CD4-positive, alpha-beta memory T cell (primary cell): Measurements from ENCODE around the gene LCN15. TPM values are rescaled to one million over a fixed set of nuclear protein-coding genes. Genes with fewer than 3 reads are reported as not detected.
"Not testable (repeated sequence)": the region's sequence is repeated elsewhere in the genome, so short reads cannot be mapped to it uniquely, and the experiment has no call there.

Experiments
- CTCF ChIA-PET: fragments of 350-600 bp; sonication (Branson Sonifier 250); formaldehyde crosslinking; loops from one replicate; lab custom pipeline; 2021; ENCODE audit warnings: inconsistent platforms; ENCODE audit not compliant: partially characterized antibody; lab: Charles Lee
- POLR2A ChIA-PET: fragments of 350-600 bp; sonication (Branson Sonifier 250); formaldehyde crosslinking; loops from one replicate; lab custom pipeline; 2021; ENCODE audit not compliant: partially characterized antibody; lab: Charles Lee
- DNase-seq, 5 donors: peaks; one replicate each; pipeline versions ENCODE4 v3.0.0 to v3.0.0-alpha.2; 2020 to 2022; ENCODE audit warnings: mixed read lengths in 1 of 5
- H3K27ac ChIP-seq: one replicate; pipeline ENCODE4 v1.7.0; 2013; ENCODE audit warnings: low read depth, low read length
- H3K27me3 ChIP-seq: 2 replicates; pipeline ENCODE4 v1.7.0; 2013; ENCODE audit warnings: mild to moderate bottlenecking, low read length, moderate library complexity; ENCODE audit not compliant: insufficient read depth
- H3K36me3 ChIP-seq: 2 replicates; pipeline ENCODE4 v1.7.0; 2013; ENCODE audit warnings: mild to moderate bottlenecking, low read length, moderate library complexity; ENCODE audit not compliant: insufficient read depth
- H3K4me1 ChIP-seq: 2 replicates; pipeline ENCODE4 v1.7.0; 2013; ENCODE audit warnings: mild to moderate bottlenecking, low read length, moderate library complexity; ENCODE audit not compliant: insufficient read depth
- H3K4me3 ChIP-seq, 2 donors: one replicate each; pipeline ENCODE4 v1.7.0; 2013; ENCODE audit warnings: low read length in 2 of 2, mild to moderate bottlenecking in 1 of 2
- H3K9me3 ChIP-seq, 2 donors: one replicate each; pipeline ENCODE4 v1.7.0; 2013; ENCODE audit warnings: low read length in 2 of 2, control low read depth in 1 of 2; ENCODE audit not compliant: control insufficient read depth in 1 of 2
- H3K27ac Mint-ChIP-seq, 7 donors: one replicate each; pipeline ENCODE4 v1.8.0; 2020 to 2021; ENCODE audit warnings: mixed read lengths in 7 of 7, mild to moderate bottlenecking in 6 of 7, inconsistent platforms in 3 of 7, moderate library complexity in 3 of 7
- H3K27me3 Mint-ChIP-seq, 2 donors: one replicate each; pipeline ENCODE4 v1.8.0; 2020 to 2021; ENCODE audit warnings: mixed read lengths in 2 of 2
- H3K36me3 Mint-ChIP-seq, 2 donors: one replicate each; pipeline ENCODE4 v1.8.0; 2020 to 2021; ENCODE audit warnings: mixed read lengths in 2 of 2, inconsistent platforms in 1 of 2, mild to moderate bottlenecking in 1 of 2
- H3K4me1 Mint-ChIP-seq, 4 donors: one replicate each; pipeline ENCODE4 v1.8.0; 2020 to 2021; ENCODE audit warnings: mixed read lengths in 4 of 4, mild to moderate bottlenecking in 1 of 4
- H3K4me3 Mint-ChIP-seq, 8 donors: one replicate each; pipeline ENCODE4 v1.8.0; 2020 to 2021; ENCODE audit warnings: mixed read lengths in 8 of 8, mild to moderate bottlenecking in 7 of 8, moderate library complexity in 6 of 8, inconsistent platforms in 3 of 8
- H3K9me3 Mint-ChIP-seq, 8 donors: one replicate each; pipeline ENCODE4 v1.8.0; 2020 to 2021; ENCODE audit warnings: mixed read lengths in 8 of 8, mild to moderate bottlenecking in 5 of 8, inconsistent platforms in 3 of 8, moderate library complexity in 1 of 8
- intact Hi-C: fragments of 100-400 bp; cut with micrococcal nuclease; formaldehyde crosslinking; loops from one replicate; pipeline ENCODE4 v1.15.1; 2023
- polyA plus RNA-seq, 2 donors: library from polyadenylated mRNA; unstranded; fragments of 300-500 nt; fragmentation: Illumina TruSeq; gene quantifications; one replicate each; pipeline ENCODE4 v1.2.3, GENCODE V29; 2021
- total RNA-seq, 2 experiments: library from RNA; stranded (reverse); gene quantifications; one replicate each; pipeline ENCODE4 v1.2.3, GENCODE V29; 2021

The LCN15 gene
- total and polyA plus RNA-seq, 4 experiments from 2014 or later: not detected

- peaks cover 1% of the 10 kb centered on the region in 2 donors for H3K27me3 Mint-ChIP-seq
- peak overlapping the region in 1 of 2 donors; percentile 49 for H3K4me3 ChIP-seq
- POLR2A ChIA-PET: interaction anchor here (0.9 to 3.9 kb wide), 9 partner anchors 9 to 441 kb away, joined by 3 to 28 read pairs (median 5); partner anchors contain the start of genes MAN1B1, PAXX, RABL6 and SAPCD2
- no peaks in the 10 kb centered on the region for H3K9me3 Mint-ChIP-seq
- H3K27ac Mint-ChIP-seq: peak overlapping the region in 5 of 7 donors; percentile 32 to 87 (median 79)
- H3K4me3 Mint-ChIP-seq: peak overlapping the region; percentile 73 to 88 (median 82)
- CTCF ChIA-PET: interaction anchor here (1.2 to 1.4 kb wide), 2 partner anchors 8 to 42 kb away, joined by 3 to 5 read pairs; partner anchors contain the start of gene AJM1
- intact Hi-C loops: loop anchor here (1.0 kb wide), 1 partner anchor 9 kb away; the partner anchor contains the start of gene TMEM141
- peaks cover 31% of the 10 kb centered on the region for H3K4me1 ChIP-seq
- H3K36me3 ChIP-seq: no peaks in the 10 kb centered on the region
- H3K27ac ChIP-seq: no peak overlapping the region
- DNase-seq: peak; percentile 75 to 88 (median 76)
- no peaks in the 10 kb centered on the region for H3K9me3 ChIP-seq
- no peaks in the 10 kb centered on the region for H3K27me3 ChIP-seq
- no peaks in the 10 kb centered on the region for H3K36me3 Mint-ChIP-seq
- peaks cover 11 to 32% (median 22%) of the 10 kb centered on the region in 4 donors for H3K4me1 Mint-ChIP-seq
Observed at GRCh38 chr9:136799854-136800657, 35.7 kb upstream of the LCN15 start.

- Mint-ChIP-seq H3K4me3 (peak overlapping the region in 4 of 8 donors; percentile 24 to 86 (median 70)), H3K27me3 (peaks cover 1% of the 10 kb centered on the region in 2 donors), H3K27ac (no peak overlapping the region), H3K9me3 (no peaks in the 10 kb centered on the region), H3K36me3 (no peaks in the 10 kb centered on the region), H3K4me1 (peaks cover 11 to 32% (median 22%) of the 10 kb centered on the region in 4 donors)
- Histone ChIP-seq H3K4me1 (peaks cover 31% of the 10 kb centered on the region), H3K27ac (no peak overlapping the region), H3K27me3 (no peaks in the 10 kb centered on the region), H3K4me3 (peak overlapping the region in 1 of 2 donors; percentile 49), H3K36me3 (no peaks in the 10 kb centered on the region), H3K9me3 (no peaks in the 10 kb centered on the region)
- DNase-seq: no peak
- intact Hi-C loops: no loop called here
- POLR2A ChIA-PET: interaction anchor here (1.0 to 3.9 kb wide), 4 partner anchors 10 to 442 kb away, joined by 3 to 28 read pairs (median 3); partner anchors contain the start of genes RABL6, SAPCD2 and TUBB4B
- CTCF ChIA-PET: no interaction called here
Observed at GRCh38 chr9:136799079-136799853, 34.9 kb upstream of the LCN15 start.

GRCh38 chr9:136798708-136799078 is 34.4 kb upstream of the LCN15 start:
- Mint-ChIP-seq H3K36me3 (no peaks in the 10 kb centered on the region), H3K27ac (no peak overlapping the region), H3K27me3 (peaks cover 1% of the 10 kb centered on the region in 2 donors), H3K4me1 (peaks cover 11 to 32% (median 20%) of the 10 kb centered on the region in 4 donors), H3K9me3 (no peaks in the 10 kb centered on the region), H3K4me3 (peak overlapping the region in 2 of 8 donors; percentile 39 to 41)
- intact Hi-C loops: no loop called here
- CTCF ChIA-PET: interaction anchor here (1.3 kb wide), 2 partner anchors 231 to 236 kb away, joined by 5 read pairs; no protein-coding TSS in a partner anchor
- POLR2A ChIA-PET: interaction anchor here (1.0 to 3.9 kb wide), 2 partner anchors 10 to 443 kb away, joined by 3 to 28 read pairs; partner anchors contain the start of genes RABL6 and TUBB4B
- Histone ChIP-seq H3K9me3 (no peaks in the 10 kb centered on the region), H3K4me3 (no peak overlapping the region), H3K4me1 (peaks cover 31% of the 10 kb centered on the region), H3K27me3 (no peaks in the 10 kb centered on the region), H3K36me3 (no peaks in the 10 kb centered on the region), H3K27ac (no peak overlapping the region)
- DNase-seq: no peak

- Mint-ChIP-seq H3K4me1 (peaks cover 15 to 43% (median 27%) of the 10 kb centered on the region in 4 donors), H3K27ac (peak overlapping the region in 1 of 7 donors; percentile 2)
- H3K4me3 ChIP-seq, intact Hi-C loops, H3K9me3 Mint-ChIP-seq, H3K4me3 Mint-ChIP-seq, DNase-seq, CTCF ChIA-PET, H3K27me3 ChIP-seq, H3K36me3 Mint-ChIP-seq, H3K27ac ChIP-seq, H3K9me3 ChIP-seq, H3K27me3 Mint-ChIP-seq: not testable (repeated sequence)
- POLR2A ChIA-PET: interaction anchor here (0.7 to 1.1 kb wide), 2 partner anchors 11 to 20 kb away, joined by 3 read pairs; partner anchors contain the start of gene RABL6
- Histone ChIP-seq H3K4me1 (peaks cover 40% of the 10 kb centered on the region), H3K36me3 (peaks cover 14% of the 10 kb centered on the region)
Observed at GRCh38 chr9:136796775-136797347, 32.5 kb upstream of the LCN15 start.

- intact Hi-C loops: no loop called here
- ChIA-PET CTCF (interaction anchor here (0.6 kb wide), 1 partner anchor 465 kb away, joined by 4 read pairs; no protein-coding TSS in a partner anchor), POLR2A (interaction anchor here (0.7 kb wide), 1 partner anchor 12 kb away, joined by 3 read pairs; the partner anchor contains the start of gene RABL6)
- H3K4me1 ChIP-seq: peaks cover 40% of the 10 kb centered on the region
- DNase-seq: no peak
- no peak within 1 kb of the TSS for H3K4me3 ChIP-seq
- no peaks in the 10 kb centered on the region for H3K9me3 ChIP-seq
- Mint-ChIP-seq H3K4me3 (peak within 1 kb of the TSS in 1 of 8 donors; percentile 30), H3K9me3 (no peaks in the 10 kb centered on the region), H3K27ac (peak within 1 kb of the TSS in 1 of 7 donors; percentile 2), H3K27me3 (peaks cover 1% of the 10 kb centered on the region in 2 donors), H3K4me1 (peaks cover 14 to 42% (median 29%) of the 10 kb centered on the region in 4 donors), H3K36me3 (peaks cover 0 to 4% of the 10 kb centered on the region in 2 donors)
- no peak within 1 kb of the TSS for H3K27ac ChIP-seq
- H3K27me3 ChIP-seq: no peaks in the 10 kb centered on the region
- peaks cover 14% of the 10 kb centered on the region for H3K36me3 ChIP-seq
Observed at GRCh38 chr9:136796238-136796774, 32.0 kb upstream of the LCN15 start, which contains the start of gene CCDC183. CCDC183 (plus strand) TSS chr9:136796338; CDS start chr9:136796398, 60 bp downstream.

- intact Hi-C loops: loop anchor here (5.0 kb wide), 1 partner anchor 92 kb away; the partner anchor contains the start of gene TRAF2
- Mint-ChIP-seq H3K9me3 (no peaks in the 10 kb centered on the region), H3K36me3 (peaks cover 0 to 4% of the 10 kb centered on the region in 2 donors), H3K4me3 (no peak overlapping the region), H3K27me3 (peaks cover 0 to 1% of the 10 kb centered on the region in 2 donors), H3K27ac (peak overlapping the region in 1 of 7 donors; percentile 25), H3K4me1 (peaks cover 7 to 37% (median 22%) of the 10 kb centered on the region in 4 donors)
- CTCF ChIA-PET: interaction anchor here (1.3 kb wide), 1 partner anchor 235 kb away, joined by 5 read pairs; no protein-coding TSS in a partner anchor
- Histone ChIP-seq H3K27ac (no peak overlapping the region), H3K4me3 (no peak overlapping the region), H3K27me3 (no peaks in the 10 kb centered on the region), H3K36me3 (peaks cover 14% of the 10 kb centered on the region), H3K4me1 (peaks cover 36% of the 10 kb centered on the region), H3K9me3 (no peaks in the 10 kb centered on the region)
- DNase-seq: no peak
- POLR2A ChIA-PET: interaction anchor here (1.1 kb wide), 1 partner anchor 201 kb away, joined by 3 read pairs; no protein-coding TSS in a partner anchor
Observed at GRCh38 chr9:136795000-136795348, 30.7 kb upstream of the LCN15 start.
